ENCODE results near the gene SLC22A23.
A peak's percentile ranks its signal among the peaks of the same experiment; 100 is the strongest.

The SLC22A23 gene

DNA sequence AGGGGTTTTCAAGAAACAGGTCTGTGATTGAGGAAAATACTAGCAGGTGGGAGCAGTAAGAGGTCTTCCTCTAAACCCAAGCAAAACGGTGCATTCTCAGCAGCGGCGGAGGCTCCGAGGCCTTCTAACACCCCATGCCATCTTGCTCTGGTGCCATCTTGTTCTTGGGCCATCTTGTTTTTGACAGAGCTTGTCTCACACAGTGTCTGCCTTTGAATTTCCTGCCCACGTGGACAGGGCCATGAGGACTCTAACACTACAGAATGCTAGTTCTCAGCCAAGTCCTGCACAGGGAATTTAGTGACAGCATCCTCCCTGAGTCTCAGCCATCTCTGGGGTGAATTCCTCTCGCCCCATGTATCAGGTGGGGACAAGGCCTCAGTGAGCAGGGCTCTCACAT, 121.7 kb downstream of the SLC22A23 start:
- no peak for DNase-seq (ENCODE audit: low read depth)

DNA sequence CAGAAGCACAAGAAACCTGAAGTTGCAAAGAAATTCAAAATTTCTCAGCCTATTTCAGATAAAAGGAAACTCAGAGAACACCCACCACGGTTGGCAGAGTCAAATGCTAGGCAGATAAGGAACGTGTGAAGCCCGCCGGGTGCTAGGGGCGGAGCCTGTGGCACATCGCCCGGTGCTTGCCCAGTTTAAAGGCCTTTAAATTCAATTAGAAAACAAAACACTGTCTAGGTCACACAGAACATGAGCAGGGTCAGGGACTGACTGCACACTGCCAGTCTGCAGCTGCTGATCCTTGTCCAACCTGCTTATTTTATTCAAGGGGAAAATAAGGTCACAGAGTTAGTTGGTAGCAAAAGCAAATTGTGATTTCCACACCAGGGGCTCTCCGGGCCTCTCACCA, 122.3 kb downstream of the SLC22A23 start:
- DNase-seq (ENCODE audit: low read depth) = no peak

DNA sequence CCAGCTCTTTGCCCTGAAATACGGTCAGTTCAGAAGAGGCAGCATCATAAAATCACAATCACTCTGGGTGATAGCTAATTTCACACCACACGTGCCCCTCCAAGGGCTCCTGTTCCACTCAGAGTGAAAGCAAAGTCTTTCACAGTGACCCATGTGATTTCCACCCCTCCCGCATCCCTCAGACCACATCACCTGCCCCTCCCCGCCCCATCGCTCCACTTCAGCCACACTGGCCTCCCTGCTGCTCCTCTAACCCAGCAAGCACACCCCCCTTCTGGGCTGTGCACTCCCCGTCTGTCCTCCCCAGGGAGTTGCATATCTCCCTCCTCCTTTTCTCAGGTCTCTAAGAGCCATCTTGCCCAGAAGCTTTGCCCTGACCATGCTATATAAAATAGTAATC, 123.6 kb downstream of the SLC22A23 start:
- DNase-seq (ENCODE audit: low read depth) = no peak

DNA sequence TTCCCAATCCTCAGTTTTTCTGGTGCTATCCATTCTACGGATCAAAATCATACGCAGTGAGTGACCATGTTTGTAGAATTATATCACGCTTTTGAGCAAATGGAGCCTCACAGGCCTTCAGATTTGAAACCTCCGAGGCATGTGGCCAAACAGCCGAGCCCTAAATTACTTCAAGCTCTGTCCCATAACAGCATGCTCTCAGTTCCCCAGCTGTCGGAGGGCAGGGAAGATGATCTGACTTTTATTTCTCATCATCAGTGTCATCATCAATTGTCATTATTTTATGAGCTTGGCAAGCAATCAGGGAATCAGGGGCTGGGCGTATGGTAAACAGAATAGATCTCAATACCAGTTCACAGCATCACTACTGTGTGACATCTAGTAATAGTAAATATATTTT, 124.9 kb downstream of the SLC22A23 start:
- DNase-seq (ENCODE audit: low read depth) = no peak

DNA sequence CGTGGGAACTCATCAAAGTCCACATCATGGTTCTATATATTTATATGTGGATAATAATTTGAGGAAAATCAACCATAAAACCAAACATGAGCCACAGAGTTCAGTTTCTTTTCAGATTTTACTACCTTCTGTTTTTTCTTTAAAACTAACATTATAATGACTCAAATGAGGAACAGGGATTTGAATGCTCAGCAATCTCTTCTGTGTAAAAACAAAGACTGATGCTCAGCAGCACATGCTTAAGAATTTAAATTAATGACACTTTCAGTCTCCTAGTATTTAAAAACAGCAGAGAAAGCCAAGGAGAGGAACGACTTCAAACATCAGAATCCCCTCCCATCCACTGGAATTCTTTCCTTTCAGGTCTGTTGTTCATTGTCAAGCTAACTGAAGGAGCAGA, 125.4 kb downstream of the SLC22A23 start:
- DNase-seq (ENCODE audit: low read depth) = no peak

DNA sequence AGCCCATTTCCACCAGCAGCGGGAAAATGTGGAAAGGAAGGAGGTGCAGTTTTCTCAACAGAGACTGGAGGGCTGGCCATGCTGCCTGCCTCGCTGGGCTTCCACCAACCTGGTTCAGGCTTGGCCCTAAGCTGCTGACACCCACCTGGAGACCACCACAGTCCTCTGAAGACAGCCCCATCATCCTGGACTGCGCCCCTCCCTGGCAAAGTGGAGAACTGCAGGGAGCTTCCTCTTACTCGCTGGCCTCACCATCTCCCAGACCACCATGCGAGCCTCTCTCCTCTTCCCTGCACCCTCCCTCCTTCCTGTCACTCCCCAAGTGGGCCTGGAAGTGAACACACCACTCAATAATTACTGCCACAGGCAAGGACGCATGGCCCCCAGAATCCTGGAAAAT, 126.7 kb downstream of the SLC22A23 start:
- DNase-seq (ENCODE audit: low read depth) = no peak

DNA sequence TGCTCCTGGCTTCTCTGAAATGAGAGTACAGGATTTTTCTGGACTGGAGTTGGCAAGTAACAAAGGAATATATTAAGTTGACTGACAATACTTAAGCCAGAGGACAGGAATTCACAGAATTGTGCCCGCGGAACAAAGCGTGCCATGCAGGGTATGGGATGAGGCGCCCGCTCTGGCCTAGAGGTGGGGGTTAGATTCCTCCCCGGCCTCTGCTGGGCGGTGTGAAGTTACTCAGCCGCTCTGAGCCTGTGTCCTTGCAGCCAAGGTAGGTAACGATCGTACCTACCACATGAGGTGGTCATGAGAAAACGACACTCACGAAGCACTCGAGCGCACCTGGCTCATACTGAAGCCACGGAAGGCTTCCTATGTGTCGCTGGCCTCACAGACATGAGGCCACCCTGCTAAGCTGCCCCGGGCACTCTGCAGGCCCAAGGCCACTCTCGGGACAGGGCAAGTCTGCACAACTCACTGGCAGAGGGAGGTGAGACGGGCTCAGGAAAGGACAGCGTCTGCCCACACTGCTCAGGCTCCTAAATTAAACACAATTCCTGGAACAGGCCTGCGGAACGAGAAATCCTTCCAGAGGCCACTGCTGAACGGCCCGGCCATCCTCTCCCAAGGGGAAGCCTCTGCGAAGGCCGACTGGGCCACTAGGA, 127.3 kb downstream of the SLC22A23 start:
- no peak for DNase-seq (ENCODE audit: low read depth)

DNA sequence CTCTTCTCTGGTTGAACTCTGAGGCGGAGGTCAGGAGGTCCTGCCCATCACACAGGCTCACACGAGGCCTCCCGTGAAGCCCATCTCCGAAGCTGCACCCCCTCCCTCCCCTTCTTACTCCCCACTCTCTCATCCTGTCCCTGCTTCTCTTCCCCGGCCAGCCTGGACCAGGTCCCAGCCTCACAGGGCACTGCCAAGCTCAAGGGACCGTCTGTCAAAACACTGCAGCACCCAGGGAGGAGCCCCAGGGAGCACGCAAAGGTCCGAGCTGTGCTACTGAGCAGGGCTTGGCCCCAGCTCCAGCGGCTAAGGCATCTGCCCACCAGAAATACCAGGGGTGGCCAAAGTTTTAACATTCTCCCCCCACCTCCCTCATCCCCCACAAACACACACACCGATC, 128.1 kb downstream of the SLC22A23 start:
- DNase-seq (ENCODE audit: low read depth) = no peak

DNA sequence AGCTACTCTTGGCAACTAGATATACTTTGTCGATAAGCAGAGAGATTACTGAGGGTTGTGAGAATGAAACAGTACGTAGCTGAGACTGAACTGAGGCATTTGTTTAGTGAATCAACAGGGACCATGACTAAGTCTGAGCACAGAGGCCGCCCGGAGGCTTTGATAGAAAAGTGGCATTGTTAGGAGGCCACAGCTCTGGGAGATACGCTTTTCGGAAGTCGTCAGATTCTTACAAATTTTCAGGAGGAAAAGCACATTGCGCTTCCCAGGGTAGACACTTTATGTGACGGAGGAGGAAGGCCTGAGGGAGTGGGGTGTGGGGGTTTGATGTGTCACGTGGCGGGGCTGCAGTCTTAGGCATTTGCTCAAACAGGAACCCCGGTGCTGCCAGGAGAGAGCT, 128.7 kb downstream of the SLC22A23 start:
- no peak for DNase-seq (ENCODE audit: low read depth)

DNA sequence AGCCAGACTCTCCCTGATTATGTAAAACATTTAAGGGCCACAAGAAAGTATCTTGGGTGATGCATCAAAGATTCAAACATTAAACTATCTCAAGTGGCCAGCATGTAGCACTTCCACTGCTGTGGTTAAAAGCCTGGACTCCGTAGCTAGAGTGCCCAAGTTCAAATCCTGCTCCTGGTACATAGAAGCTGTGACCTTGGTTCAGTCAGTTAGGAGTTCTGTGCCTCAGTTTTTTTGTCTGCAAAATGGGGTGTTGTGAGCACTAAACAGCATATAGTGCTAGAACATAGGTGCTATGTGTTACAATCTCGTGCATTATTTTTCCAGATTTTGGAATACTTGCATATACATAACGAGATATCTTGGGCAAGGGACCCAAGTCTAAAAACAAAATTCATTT, 129.4 kb downstream of the SLC22A23 start:
- DNase-seq (ENCODE audit: low read depth) = no peak

DNA sequence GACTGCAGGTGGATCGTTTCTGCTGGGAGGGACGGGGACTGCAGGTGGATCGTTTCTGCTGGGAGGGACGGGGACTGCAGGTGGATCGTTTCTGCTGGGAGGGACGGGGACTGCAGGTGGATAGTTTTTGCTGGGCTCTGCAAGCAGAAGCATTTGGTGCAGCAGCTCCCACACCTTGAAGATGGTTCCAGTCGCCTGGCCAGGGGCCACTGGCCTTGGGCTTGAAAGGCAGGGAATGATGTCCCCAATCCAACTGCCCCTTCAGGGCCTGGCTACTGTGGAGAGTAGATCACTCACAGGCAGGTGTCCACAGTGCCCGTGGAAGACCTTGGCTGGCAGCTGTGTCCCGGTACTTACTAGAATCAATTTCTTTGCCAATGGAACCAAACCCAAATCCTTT, 129.9 kb downstream of the SLC22A23 start:
- no peak for DNase-seq (ENCODE audit: low read depth)

DNA sequence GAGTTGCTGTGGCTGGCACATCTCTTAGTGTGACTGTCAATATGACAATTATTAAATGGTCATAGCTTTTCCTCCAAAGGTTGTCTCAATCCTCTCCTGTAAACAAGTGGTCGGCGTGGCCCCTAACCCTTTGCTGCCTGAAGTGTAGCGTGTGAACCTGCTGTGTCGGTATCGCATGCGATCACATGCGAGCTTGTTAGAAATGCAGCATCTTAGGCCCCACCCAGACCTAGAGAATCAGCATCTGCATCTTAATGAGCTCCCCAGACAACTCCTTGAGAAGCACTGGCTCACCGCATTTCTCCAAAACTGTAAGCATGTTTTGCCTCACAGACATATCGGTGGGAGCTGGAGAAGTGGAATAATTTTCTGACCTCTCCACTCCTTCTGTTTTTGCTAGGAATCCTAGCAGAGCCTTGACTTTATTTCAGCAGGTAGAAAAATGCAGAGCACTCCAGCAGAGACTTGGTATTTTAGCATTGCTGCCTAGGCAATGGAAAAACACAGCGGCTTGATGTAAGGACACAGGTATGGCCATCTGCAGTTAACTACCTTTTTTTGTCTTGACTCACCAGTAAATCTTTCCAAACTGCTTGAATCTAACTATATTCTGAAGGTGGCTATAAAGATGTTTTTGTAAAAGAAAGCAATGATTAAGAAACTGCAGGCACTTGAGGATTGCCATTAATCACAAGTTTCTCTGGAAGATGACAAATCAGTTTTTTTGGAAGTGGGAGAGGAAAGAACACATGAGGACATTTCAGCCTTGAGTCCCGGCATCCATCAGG, 130.5 kb downstream of the SLC22A23 start:
- no peak for DNase-seq (ENCODE audit: low read depth)

DNA sequence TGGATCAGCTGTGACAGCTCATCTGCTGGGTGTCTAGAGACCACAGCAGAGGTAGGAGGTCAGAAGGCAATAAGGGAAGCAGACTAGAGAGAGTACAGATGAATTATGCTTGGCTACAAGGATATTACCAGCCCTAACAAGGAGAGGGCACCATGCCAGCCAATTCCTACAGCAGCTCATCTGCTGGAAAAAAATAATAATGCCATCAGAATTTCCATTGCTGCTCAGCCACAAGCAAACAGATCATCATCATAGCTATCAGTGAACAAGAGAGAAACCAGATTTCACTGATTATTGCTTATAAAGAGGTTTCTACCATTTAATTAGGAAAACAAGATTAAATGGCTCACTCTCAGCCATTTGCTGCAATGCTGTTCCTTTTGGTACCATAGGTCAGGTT, 131.6 kb downstream of the SLC22A23 start:
- peak; percentile 72 for DNase-seq (ENCODE audit: low read depth)

DNA sequence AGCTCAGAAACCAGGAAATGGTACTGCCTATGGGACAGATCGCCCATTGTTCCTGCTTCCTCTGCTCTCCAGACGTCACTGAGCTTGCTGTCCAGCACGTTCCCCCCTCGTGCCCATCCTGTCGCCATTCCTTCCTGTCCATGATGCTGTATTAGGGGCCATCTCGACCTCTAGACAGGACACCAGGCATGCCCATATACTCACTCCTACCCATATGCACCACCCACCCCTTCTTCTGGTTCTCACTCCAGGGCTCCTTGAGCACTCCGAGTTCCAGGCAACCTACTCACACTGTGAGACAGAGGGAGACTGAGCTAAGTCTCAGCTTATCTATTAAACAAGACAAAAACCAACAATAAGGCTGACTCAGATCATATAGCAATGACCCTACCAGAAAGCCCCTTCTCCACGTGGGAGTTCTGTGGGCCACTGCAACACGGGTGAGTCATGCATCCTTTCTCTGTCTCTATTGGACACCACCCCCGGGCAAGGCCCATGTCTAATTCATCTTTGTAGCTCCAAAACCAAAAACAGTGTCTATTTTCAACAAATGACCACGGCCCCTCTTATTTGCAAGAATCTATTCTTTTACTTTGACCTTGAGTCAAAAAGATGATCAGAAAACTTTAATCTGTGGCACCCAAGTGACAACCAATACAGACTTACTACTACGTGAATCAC, 132.4 kb downstream of the SLC22A23 start:
- DNase-seq (ENCODE audit: low read depth) = peak; percentile 74

DNA sequence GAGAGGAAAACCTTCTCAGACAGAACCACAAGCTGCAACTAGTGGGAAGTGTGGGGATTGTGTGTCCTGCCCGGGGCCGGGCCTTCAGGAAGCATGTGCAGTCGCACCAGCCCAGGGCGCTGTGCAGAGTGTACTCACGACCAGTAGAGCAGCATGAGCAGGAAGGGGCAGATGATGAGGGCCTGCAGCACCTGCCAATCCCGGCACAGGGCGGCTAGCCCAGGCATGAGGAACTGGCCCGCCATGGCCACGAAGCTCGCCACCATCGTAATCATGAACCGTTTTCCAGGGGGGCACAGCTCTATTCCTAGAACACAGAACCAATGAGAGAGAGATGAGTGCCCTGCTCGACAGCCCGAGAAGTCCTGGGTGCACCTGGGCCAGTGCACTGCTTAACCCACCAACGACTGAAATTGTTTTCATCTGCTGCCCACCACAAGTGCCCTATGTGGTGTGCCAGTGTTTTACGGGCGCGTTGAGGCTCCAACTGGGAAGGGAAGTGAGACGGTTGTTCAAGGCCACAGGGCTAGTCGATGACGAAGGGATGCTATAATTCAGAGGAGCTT, 133.1 kb downstream of the SLC22A23 start:
- no peak for DNase-seq (ENCODE audit: low read depth)

DNA sequence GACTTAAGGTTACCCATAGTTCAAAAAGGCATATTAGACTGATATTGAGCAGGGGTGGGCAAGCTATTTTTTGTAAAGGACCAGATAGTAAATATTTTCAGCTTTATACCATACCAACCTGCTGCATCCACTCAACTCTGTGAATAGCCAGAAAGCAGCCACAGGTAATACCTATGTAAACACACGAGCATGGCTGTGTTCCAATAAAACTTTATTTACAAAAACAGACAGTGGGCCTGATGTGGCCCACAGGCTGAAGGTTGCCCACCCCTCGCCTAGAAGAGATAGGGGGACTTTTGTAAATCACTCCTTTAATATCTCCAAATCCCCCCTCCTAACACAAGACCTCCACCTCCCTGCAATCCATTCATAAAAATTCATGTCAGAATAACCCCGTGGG, 133.7 kb downstream of the SLC22A23 start:
- no peak for DNase-seq (ENCODE audit: low read depth)

DNA sequence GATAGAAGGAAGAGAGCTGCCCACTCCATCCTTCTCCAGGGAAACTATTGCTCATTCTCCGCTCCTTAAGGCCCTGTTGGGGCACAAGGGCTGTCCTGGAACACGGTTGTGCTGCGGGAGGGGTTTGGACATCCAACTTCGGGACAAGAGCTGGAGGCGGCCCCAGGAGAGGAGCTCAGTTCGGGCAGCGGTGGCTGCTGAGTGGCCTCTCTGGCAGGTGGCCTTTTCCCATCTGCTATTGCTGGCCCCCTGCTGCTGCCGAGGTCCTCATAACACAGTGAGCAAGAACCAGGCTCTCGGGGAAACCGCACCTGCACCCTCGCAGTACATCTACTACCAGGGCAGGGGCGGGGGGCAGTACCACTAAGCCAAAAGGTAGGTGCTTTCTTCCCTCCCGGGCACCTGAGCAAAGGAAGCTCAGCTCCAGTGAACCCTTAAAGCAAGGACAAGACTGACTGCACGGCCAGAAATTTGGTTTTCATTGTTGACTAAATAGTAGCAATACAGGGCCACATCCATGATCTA, 134.4 kb downstream of the SLC22A23 start:
- no peak for DNase-seq (ENCODE audit: low read depth)

DNA sequence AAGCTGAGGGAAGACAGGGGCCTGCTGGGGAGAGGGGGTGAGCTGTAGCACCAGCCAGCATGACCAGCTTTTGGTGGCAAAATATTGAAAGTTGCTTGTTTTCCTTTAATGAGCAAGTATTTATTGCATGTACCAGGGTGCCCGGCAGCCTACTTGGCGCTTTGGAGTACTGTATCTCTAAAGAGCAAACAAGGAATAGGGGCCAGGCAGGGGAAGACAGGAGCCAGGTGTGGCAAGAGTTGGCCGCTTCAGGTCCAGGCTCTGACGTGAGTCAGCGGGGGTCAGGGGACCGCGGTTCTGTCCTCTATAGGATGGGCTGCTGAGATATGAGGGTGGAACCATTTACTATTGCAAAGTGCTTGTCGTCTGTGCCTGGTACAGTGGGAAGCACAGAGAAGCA, 135.0 kb downstream of the SLC22A23 start:
- DNase-seq (ENCODE audit: low read depth) = no peak

DNA sequence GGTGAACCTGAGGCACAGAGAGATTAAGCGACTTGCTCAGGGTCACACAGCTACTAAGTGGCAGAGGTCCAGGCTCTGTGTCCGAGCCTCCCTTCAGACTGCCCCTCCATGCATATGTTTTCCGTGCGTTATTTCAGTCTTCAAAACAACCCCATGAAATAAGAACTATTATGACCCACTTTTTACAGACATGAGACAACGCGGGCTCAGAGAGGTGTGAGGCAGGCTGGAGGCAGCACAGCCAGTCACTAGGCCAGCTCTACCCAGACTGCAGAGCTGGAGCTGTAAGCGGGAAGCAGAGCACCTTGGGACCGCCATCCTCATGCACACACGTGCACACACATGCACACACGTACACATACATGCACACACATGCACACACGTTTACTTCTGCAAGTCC, 135.8 kb downstream of the SLC22A23 start:
- no peak for DNase-seq (ENCODE audit: low read depth)

DNA sequence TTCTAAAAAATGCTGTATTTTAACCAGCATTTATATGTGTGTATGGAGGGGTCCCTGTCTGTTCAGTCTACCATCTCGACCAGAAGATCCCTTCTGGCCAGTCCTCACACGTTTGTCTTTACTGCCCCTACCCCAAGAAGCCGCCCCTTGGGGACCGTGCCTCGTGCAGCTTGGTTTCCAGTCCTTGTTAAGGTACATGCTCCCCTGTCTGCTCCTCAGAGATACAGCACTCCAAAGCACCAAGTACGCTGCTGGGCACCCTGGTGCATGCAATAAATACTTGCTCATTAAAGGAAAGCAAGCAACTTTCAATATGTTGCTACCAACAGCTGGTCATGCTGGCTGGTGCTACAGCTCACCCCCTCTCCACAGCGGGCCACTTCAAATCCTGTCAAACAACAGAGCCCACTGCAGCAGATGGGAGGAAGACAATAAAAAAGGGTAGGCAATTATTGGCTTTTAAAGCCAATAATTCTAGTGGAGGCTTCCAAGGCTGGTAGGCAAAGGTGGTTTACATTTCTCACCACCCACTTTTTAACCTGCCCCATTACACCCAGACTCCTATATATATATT, 136.5 kb downstream of the SLC22A23 start:
- DNase-seq (ENCODE audit: low read depth) = no peak

DNA sequence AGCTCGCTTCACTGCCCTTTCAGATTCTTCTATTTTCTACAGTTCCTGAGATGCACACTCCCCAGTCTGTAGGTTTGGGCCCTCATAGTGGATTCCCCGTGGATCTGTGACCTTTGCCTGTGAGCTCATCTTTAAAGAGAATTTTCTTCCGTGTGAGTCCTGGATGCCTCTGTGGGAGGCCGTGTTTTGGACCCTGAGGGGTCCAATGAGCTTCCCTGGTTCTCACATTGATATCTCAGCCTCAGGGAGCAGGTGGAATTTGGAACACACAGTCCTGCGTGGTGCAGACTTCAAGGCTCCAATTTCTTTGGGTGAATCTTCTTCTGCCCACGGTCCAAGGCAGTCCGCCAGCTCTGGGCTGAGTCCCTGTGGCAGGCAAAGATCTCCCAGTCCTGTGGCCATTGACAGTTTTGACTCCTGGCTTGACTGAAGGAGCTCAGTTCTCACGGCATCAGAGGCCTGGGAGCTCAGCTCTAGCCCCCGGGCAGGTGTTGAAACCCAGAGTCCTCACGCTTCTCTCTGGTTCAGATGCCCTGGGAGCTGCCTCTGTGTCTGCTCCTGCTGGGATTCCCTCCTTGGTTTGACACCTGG, 137.1 kb downstream of the SLC22A23 start:
- DNase-seq (ENCODE audit: low read depth) = no peak
